Effector memory CD4-positive, alpha-beta T cell (primary cell): ENCODE results near the gene CXorf38.
"Not testable (repeated sequence)": the region's sequence is repeated elsewhere in the genome, so short reads cannot be mapped to it uniquely, and the experiment has no call there.

Source experiments
- DNase-seq, 3 donors: peaks; one replicate each; pipeline ENCODE4 v3.0.0-alpha.2; 2020
- H3K27ac ChIP-seq: 2 replicates; pipeline ENCODE4 v1.7.0; 2013; ENCODE audit warnings: mild to moderate bottlenecking, low read length, moderate library complexity; ENCODE audit not compliant: insufficient read depth, poor library complexity, severe bottlenecking
- H3K27me3 ChIP-seq: replicated peaks from 2 replicates; pipeline ENCODE4 v1.7.0; 2013; ENCODE audit warnings: mild to moderate bottlenecking, low read length; ENCODE audit not compliant: insufficient read depth, control insufficient read depth, poor library complexity, severe bottlenecking
- H3K36me3 ChIP-seq: 2 replicates; pipeline ENCODE4 v1.7.0; 2013; ENCODE audit warnings: mild to moderate bottlenecking, low read length, moderate library complexity; ENCODE audit not compliant: control insufficient read depth, insufficient read depth
- H3K4me1 ChIP-seq: 2 replicates; pipeline ENCODE4 v1.7.0; 2013; ENCODE audit warnings: low read length, mild to moderate bottlenecking; ENCODE audit not compliant: control insufficient read depth, insufficient read depth, poor library complexity, severe bottlenecking
- H3K4me3 ChIP-seq: 2 replicates; pipeline ENCODE4 v1.7.0; 2013; ENCODE audit warnings: low read length, low read depth, mild to moderate bottlenecking; ENCODE audit not compliant: insufficient read depth, poor library complexity, severe bottlenecking
- H3K9me3 ChIP-seq: 2 replicates; pipeline ENCODE4 v1.7.0; 2013; ENCODE audit warnings: mild to moderate bottlenecking, low read length, moderate library complexity; ENCODE audit not compliant: control insufficient read depth

CXorf38 gene

GRCh38 chrX:40607381-40607780 lies 40.0 kb downstream of the CXorf38 start:
- no peak overlapping the region for H3K27ac ChIP-seq
- H3K9me3 ChIP-seq = no peaks in the 10 kb centered on the region
- H3K27me3 ChIP-seq = no peaks in the 10 kb centered on the region
- no peaks in the 10 kb centered on the region for H3K4me1 ChIP-seq
- DNase-seq = no peak
- no peak overlapping the region for H3K4me3 ChIP-seq
- H3K36me3 ChIP-seq = no peaks in the 10 kb centered on the region

- Histone ChIP-seq H3K4me3 (no peak overlapping the region), H3K9me3 (no peaks in the 10 kb centered on the region), H3K36me3 (peaks cover 11% of the 10 kb centered on the region), H3K27ac (no peak overlapping the region), H3K27me3 (no peaks in the 10 kb centered on the region), H3K4me1 (no peaks in the 10 kb centered on the region)
- DNase-seq = no peak
Observed at GRCh38 chrX:40603446-40603845, 43.9 kb downstream of the CXorf38 start.

GRCh38 chrX:40589616-40590321 lies 57.6 kb downstream of the CXorf38 start:
- H3K4me1 ChIP-seq, H3K27me3 ChIP-seq, H3K4me3 ChIP-seq, DNase-seq, H3K9me3 ChIP-seq: not testable (repeated sequence)
- H3K27ac ChIP-seq = peak overlapping the region; percentile 10
- peaks cover 14% of the 10 kb centered on the region for H3K36me3 ChIP-seq

GRCh38 chrX:40587623-40588022 lies 59.7 kb downstream of the CXorf38 start:
- not testable (repeated sequence) for H3K4me3 ChIP-seq, H3K27me3 ChIP-seq, H3K4me1 ChIP-seq, H3K9me3 ChIP-seq, DNase-seq, H3K27ac ChIP-seq
- H3K36me3 ChIP-seq = peaks cover 10% of the 10 kb centered on the region

- H3K27me3 ChIP-seq = no peaks in the 10 kb centered on the region
- no peaks in the 10 kb centered on the region for H3K9me3 ChIP-seq
- peaks cover 7% of the 10 kb centered on the region for H3K4me1 ChIP-seq
- DNase-seq = no peak
- H3K27ac ChIP-seq = no peak overlapping the region
- no peaks in the 10 kb centered on the region for H3K36me3 ChIP-seq
- H3K4me3 ChIP-seq = no peak overlapping the region
Observed at GRCh38 chrX:40582811-40583210, 64.5 kb downstream of the CXorf38 start.

GRCh38 chrX:40582178-40582577 lies 65.2 kb downstream of the CXorf38 start:
- not testable (repeated sequence) for H3K36me3 ChIP-seq, H3K4me3 ChIP-seq, H3K27ac ChIP-seq, H3K9me3 ChIP-seq, H3K4me1 ChIP-seq, DNase-seq, H3K27me3 ChIP-seq

- peak overlapping the region; percentile 85 for H3K27ac ChIP-seq
- no peaks in the 10 kb centered on the region for H3K9me3 ChIP-seq
- DNase-seq = peak in 1 of 3 donors; percentile 5
- H3K4me3 ChIP-seq = peak overlapping the region; percentile 69
- peaks cover 7% of the 10 kb centered on the region for H3K4me1 ChIP-seq
- H3K36me3 ChIP-seq = no peaks in the 10 kb centered on the region
- no peaks in the 10 kb centered on the region for H3K27me3 ChIP-seq
Observed at GRCh38 chrX:40581336-40581920, 65.9 kb downstream of the CXorf38 start.

GRCh38 chrX:40580537-40581335 lies 66.6 kb downstream of the CXorf38 start, which contains the start of gene ATP6AP2:
Gene ATP6AP2, plus strand, starts transcription at chrX:40580970. Its CDS starts 96 bp downstream, at chrX:40581066.
- Histone ChIP-seq H3K4me3 (peak within 1 kb of the TSS; percentile 69), H3K36me3 (no peaks in the 10 kb centered on the region), H3K27me3 (no peaks in the 10 kb centered on the region), H3K27ac (peak within 1 kb of the TSS; percentile 85), H3K9me3 (no peaks in the 10 kb centered on the region), H3K4me1 (peaks cover 7% of the 10 kb centered on the region)
- peak; percentile 83 to 88 (median 86) for DNase-seq

GRCh38 chrX:40579900-40580536 lies 67.3 kb downstream of the CXorf38 start:
- Histone ChIP-seq H3K27ac (peak overlapping the region; percentile 85), H3K36me3 (no peaks in the 10 kb centered on the region), H3K9me3 (no peaks in the 10 kb centered on the region), H3K4me1 (peaks cover 7% of the 10 kb centered on the region), H3K4me3 (peak overlapping the region; percentile 69), H3K27me3 (no peaks in the 10 kb centered on the region)
- no peak for DNase-seq
